ENCODE results near the gene WNT3A. TPM values are rescaled to one million over a fixed set of nuclear protein-coding genes. Genes with fewer than 3 reads are reported as not detected.
A peak's percentile ranks its signal among the peaks of the same experiment; 100 is the strongest.

WNT3A gene
- total and polyA plus RNA-seq, 12 donors, result not detected

DNA sequence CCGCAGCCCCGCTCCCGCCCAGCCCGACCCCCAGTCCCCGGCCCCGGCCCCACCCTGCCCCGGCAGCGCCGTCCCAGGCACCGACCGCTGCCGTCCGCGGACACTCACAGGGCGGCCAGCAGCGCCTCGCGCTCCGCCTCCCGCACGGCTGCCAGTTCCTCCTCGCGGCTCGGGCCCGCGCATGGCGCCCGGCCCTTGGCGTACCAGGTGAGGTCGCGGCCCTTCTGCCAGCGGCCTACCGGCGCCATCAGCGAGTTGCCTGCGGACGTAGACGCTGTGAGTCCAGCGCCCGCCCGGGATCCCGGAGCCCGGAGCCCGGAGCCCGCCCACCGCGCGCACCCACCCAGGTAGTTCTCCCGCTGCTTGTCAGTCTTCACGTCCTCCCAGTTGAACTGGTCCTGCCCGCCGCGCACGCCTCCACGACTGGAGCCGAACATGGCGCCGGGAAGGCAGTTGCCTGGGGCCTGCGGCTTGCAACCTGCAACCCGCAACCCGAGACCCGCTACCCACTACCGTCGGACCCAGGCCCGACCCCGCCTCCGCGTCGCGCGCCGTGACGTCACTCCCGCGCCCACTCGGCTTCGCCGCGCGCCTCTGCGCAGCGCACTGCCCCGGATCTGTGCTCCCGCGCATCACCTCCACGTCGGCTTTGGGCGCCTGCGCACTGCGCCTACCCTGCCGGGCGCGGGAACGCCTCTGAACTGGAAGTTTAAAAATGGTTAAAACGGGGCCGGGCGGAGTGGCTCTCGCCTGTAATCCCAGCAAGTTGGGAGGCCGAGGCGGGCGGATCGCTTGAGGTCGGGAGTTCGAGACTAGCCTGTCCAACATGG lies 96.2 kb downstream of the WNT3A start, which contains the start of gene C1orf35:
Gene C1orf35, minus strand, starts transcription at position 535 of the 830 bp plus-strand sequence. Its CDS starts 98 bp downstream, at position 437.
- ATAC-seq (peak; percentile 87 to 95 (median 92)), DNase-seq (peak; percentile 93 to 95)
- intact Hi-C loops (cut with DNase I), result no loop called here
- H3K27ac ChIP-seq, result peak within 1 kb of the TSS; percentile 60 to 95 (median 92)
- TF ChIP-seq, protein P1, sequence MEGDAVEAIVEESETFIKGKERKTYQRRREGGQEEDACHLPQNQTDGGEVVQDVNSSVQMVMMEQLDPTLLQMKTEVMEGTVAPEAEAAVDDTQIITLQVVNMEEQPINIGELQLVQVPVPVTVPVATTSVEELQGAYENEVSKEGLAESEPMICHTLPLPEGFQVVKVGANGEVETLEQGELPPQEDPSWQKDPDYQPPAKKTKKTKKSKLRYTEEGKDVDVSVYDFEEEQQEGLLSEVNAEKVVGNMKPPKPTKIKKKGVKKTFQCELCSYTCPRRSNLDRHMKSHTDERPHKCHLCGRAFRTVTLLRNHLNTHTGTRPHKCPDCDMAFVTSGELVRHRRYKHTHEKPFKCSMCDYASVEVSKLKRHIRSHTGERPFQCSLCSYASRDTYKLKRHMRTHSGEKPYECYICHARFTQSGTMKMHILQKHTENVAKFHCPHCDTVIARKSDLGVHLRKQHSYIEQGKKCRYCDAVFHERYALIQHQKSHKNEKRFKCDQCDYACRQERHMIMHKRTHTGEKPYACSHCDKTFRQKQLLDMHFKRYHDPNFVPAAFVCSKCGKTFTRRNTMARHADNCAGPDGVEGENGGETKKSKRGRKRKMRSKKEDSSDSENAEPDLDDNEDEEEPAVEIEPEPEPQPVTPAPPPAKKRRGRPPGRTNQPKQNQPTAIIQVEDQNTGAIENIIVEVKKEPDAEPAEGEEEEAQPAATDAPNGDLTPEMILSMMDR (IDR thresholded peaks at IDR 0.05), result no peak
- no peaks in the 10 kb centered on the region for H3K9me3 ChIP-seq
- peaks cover 5 to 64% (median 35%) of the 10 kb centered on the region in 9 donors for H3K36me3 ChIP-seq
- no peaks in the 10 kb centered on the region for H3K27me3 ChIP-seq
- peak within 1 kb of the TSS; percentile 78 to 100 (median 94) for H3K4me3 ChIP-seq
- WGBS, 2 donors, result 0% methylated on average over 81 to 104 of the region's 104 CpGs
- H3K4me1 ChIP-seq, result peaks cover 12 to 44% (median 35%) of the 10 kb centered on the region in 9 donors

DNA sequence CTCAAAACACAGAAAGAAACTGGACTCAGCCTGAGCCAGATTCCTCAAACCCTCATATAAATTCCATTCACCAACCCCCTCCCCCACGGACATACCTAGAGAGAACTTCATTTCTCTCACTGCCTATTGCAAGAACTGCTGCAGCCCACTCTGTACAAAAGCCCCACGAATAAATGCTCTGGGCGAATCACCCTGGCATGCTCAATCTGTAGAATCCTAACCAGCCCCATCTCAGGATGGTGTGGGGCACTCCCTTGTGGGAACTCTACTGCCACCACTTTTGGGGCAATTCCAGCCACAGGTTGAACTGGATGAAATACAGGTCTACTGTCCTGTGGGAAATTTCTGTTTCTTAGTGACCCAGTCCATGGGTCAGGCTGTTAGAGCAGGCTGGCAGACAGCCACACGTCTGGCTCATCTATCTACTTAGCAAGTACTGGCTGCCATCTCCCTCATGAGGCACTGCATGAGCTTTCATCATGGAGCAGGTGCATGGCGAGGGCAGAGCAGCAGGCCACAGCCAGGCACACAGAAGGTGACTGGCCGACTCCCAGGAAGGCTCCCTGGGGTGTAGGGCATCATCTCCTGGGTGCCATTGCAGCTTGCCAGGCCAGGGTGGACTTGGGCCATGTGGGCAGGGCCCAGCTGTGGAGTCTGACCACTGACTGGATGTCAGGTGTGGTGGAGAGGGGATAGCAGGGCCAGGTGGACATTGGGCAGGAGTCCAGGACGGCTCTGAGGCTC lies 97.9 kb downstream of the WNT3A start:
- ATAC-seq (no peak), DNase-seq (peak in 1 of 2 donors; percentile 18)
- TF ChIP-seq, protein P1 (IDR thresholded peaks at IDR 0.05), result no peak
- Histone ChIP-seq H3K27me3 (no peaks in the 10 kb centered on the region), H3K36me3 (peaks cover 0 to 47% (median 24%) of the 10 kb centered on the region in 9 donors), H3K27ac (peak overlapping the region in 2 of 10 donors; percentile 16 to 93), H3K4me3 (no peak overlapping the region), H3K9me3 (no peaks in the 10 kb centered on the region), H3K4me1 (peaks cover 19 to 54% (median 44%) of the 10 kb centered on the region in 9 donors)
- WGBS, 2 donors, result 54 to 63% methylated on average over 7 of the region's 7 CpGs
- intact Hi-C loops (cut with DNase I), result no loop called here

DNA sequence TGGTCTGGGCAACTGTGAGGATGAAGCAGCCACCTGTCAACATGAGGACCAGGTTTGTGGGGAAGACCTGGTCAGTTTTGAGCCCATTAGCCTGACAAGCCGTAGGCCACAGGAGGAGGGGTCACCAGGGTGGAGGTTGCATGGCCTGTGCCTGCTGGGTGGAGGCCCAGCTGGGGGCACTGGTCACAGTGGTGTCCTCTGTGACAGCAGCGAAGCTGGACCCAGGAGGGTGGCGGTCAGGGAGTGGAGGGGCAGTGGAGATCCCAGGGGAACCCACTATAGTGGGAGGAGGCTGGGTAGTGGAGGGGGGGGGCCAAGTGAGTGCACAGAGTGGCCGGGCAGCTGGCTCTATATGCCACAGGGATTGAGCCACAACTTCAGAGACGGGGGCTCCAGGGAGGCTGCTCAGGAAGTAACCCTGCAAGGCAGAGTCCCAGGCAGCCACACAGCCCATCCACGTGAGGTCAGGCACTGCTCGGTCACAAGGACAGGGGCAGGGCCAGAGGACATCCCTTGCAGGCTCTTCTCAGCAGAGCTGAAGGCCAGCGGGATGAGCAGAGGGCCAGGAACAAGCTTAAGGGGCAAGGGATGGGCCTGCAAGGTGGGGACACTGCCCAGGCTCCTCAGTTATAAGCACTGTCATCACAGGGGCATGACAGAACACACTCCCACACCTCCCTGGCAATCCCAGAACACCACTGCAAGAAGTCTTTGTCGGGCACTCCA lies 98.6 kb downstream of the WNT3A start:
- WGBS, 2 donors, result 75 to 79% methylated on average over 9 of the region's 9 CpGs
- ATAC-seq, result no peak

More for the DNA sequence above, 98.6 kb downstream of the WNT3A start:
- no peaks in the 10 kb centered on the region for H3K9me3 ChIP-seq
- no peaks in the 10 kb centered on the region for H3K27me3 ChIP-seq
- intact Hi-C loops (cut with DNase I), result no loop called here
- DNase-seq, result peak in 1 of 2 donors; percentile 13
- peaks cover 19 to 61% (median 51%) of the 10 kb centered on the region in 9 donors for H3K4me1 ChIP-seq
- H3K36me3 ChIP-seq, result peaks cover 0 to 40% (median 17%) of the 10 kb centered on the region in 9 donors
- no peak overlapping the region for H3K27ac ChIP-seq
- H3K4me3 ChIP-seq, result no peak overlapping the region
- TF ChIP-seq, protein P1 (IDR thresholded peaks at IDR 0.05), result no peak
